ENCODE measurements around the gene SDR9C7. TPM values are rescaled to one million over a fixed set of nuclear protein-coding genes. Genes with fewer than 3 reads are reported as not detected.

SDR9C7 gene
- total RNA-seq, 2 experiments from 2014 or later: not detected

- Histone ChIP-seq H3K36me3 (ENCODE audit: insufficient read depth, low read length) (no peaks in the 10 kb centered on the region), H3K4me2 (ENCODE audit: low read length) (no peak overlapping the region), H4K20me1 (ENCODE audit: insufficient read depth, low read length) (no peaks in the 10 kb centered on the region), H3K27ac (ENCODE audit: low read depth, low read length, poor library complexity, severe bottlenecking) (no peak overlapping the region), H3K4me3 (ENCODE audit: low read depth, low read length, poor library complexity, severe bottlenecking) (no peak overlapping the region), H3K79me2 (ENCODE audit: insufficient read depth, low read depth, low read length) (no peaks in the 10 kb centered on the region), H2AFZ (ENCODE audit: low read length) (no peak overlapping the region), H3K4me1 (ENCODE audit: insufficient read depth, low read length, poor library complexity, severe bottlenecking) (no peaks in the 10 kb centered on the region), H3K9me3 (ENCODE audit: low read length) (no peaks in the 10 kb centered on the region), H3K9me2 (ENCODE audit: insufficient read depth, low read length) (no peaks in the 10 kb centered on the region)
- ChIA-PET POLR2A (no interaction called here), CTCF (ENCODE audit: unreplicated experiment) (no interaction called here)
- DNase-seq (ENCODE audit: low spot score): no peak
- intact Hi-C loops (cut with micrococcal nuclease; ENCODE audit: unreplicated experiment): no loop called here
- no TSS peak for BruUV-seq (replicated peaks)
- TF ChIP-seq CTCF (conservative IDR thresholded peaks at IDR 0.05; ENCODE audit: low read length): no peak
- TF ChIP-seq EZH2phosphoT487 (IDR thresholded peaks at IDR 0.05; ENCODE audit: borderline replicate concordance, low read depth, low read length): no peak
Measured at GRCh38 chr12:56954958-56955355, 20.7 kb upstream of the SDR9C7 start.

- H3K36me3 ChIP-seq (ENCODE audit: insufficient read depth, low read length): no peaks in the 10 kb centered on the region
- POLR2A ChIA-PET: no interaction called here
- no peaks in the 10 kb centered on the region for H3K79me2 ChIP-seq (ENCODE audit: insufficient read depth, low read depth, low read length)
- no peaks in the 10 kb centered on the region for H4K20me1 ChIP-seq (ENCODE audit: insufficient read depth, low read length)
- no peak for DNase-seq (ENCODE audit: low spot score)
- H3K9me3 ChIP-seq (ENCODE audit: low read length): no peaks in the 10 kb centered on the region
- no peaks in the 10 kb centered on the region for H3K9me2 ChIP-seq (ENCODE audit: insufficient read depth, low read length)
- no peak overlapping the region for H3K4me3 ChIP-seq (ENCODE audit: low read depth, low read length, poor library complexity, severe bottlenecking)
- CTCF ChIA-PET (ENCODE audit: unreplicated experiment): no interaction called here
- H3K27ac ChIP-seq (ENCODE audit: low read depth, low read length, poor library complexity, severe bottlenecking): no peak overlapping the region
- no peak overlapping the region for H3K4me2 ChIP-seq (ENCODE audit: low read length)
- no TSS peak for BruUV-seq (replicated peaks)
- intact Hi-C loops (cut with micrococcal nuclease; ENCODE audit: unreplicated experiment): no loop called here
- no peak overlapping the region for H2AFZ ChIP-seq (ENCODE audit: low read length)
- H3K4me1 ChIP-seq (ENCODE audit: insufficient read depth, low read length, poor library complexity, severe bottlenecking): no peaks in the 10 kb centered on the region
- no peak for TF ChIP-seq CTCF (conservative IDR thresholded peaks at IDR 0.05; ENCODE audit: low read length)
- no peak for TF ChIP-seq EZH2phosphoT487 (IDR thresholded peaks at IDR 0.05; ENCODE audit: borderline replicate concordance, low read depth, low read length)
Measured at GRCh38 chr12:56954057-56954957, 20.1 kb upstream of the SDR9C7 start.

GRCh38 chr12:56953314-56953713 lies 19.1 kb upstream of the SDR9C7 start:
- Histone ChIP-seq H2AFZ (ENCODE audit: low read length) (no peak overlapping the region), H3K4me1 (ENCODE audit: insufficient read depth, low read length, poor library complexity, severe bottlenecking) (no peaks in the 10 kb centered on the region), H3K9me2 (ENCODE audit: insufficient read depth, low read length) (no peaks in the 10 kb centered on the region), H3K9me3 (ENCODE audit: low read length) (no peaks in the 10 kb centered on the region), H3K4me2 (ENCODE audit: low read length) (no peak overlapping the region), H3K79me2 (ENCODE audit: insufficient read depth, low read depth, low read length) (no peaks in the 10 kb centered on the region), H3K4me3 (ENCODE audit: low read depth, low read length, poor library complexity, severe bottlenecking) (no peak overlapping the region), H4K20me1 (ENCODE audit: insufficient read depth, low read length) (no peaks in the 10 kb centered on the region), H3K36me3 (ENCODE audit: insufficient read depth, low read length) (no peaks in the 10 kb centered on the region), H3K27ac (ENCODE audit: low read depth, low read length, poor library complexity, severe bottlenecking) (no peak overlapping the region)
- TF ChIP-seq CTCF (conservative IDR thresholded peaks at IDR 0.05; ENCODE audit: low read length): no peak
- TF ChIP-seq EZH2phosphoT487 (IDR thresholded peaks at IDR 0.05; ENCODE audit: borderline replicate concordance, low read depth, low read length): no peak
- no peak for DNase-seq (ENCODE audit: low spot score)
- ChIA-PET POLR2A (no interaction called here), CTCF (ENCODE audit: unreplicated experiment) (no interaction called here)
- BruUV-seq (replicated peaks): no TSS peak
- intact Hi-C loops (cut with micrococcal nuclease; ENCODE audit: unreplicated experiment): no loop called here

Data from OCI-LY7 (cell line).